Mesenchymal stem cell (in vitro differentiated cells and primary cell): ENCODE data around the gene PHF19.
A peak's percentile ranks its signal among the peaks of the same experiment; 100 is the strongest.

Source experiments
- DNase-seq: peaks from one replicate; pipeline ENCODE4 v3.0.0-alpha.2; 2013
- H2AFZ ChIP-seq: one replicate; pipeline ENCODE4 v1.6.1; 2013; ENCODE audit warnings: low read depth, mild to moderate bottlenecking, control low read depth, inconsistent platforms, low read length, moderate library complexity
- H2AK5ac ChIP-seq: 2 replicates; pipeline ENCODE4 v1.6.1; 2013; ENCODE audit warnings: low read length, moderate library complexity, mild to moderate bottlenecking, inconsistent platforms; ENCODE audit not compliant: severe bottlenecking
- H2BK120ac ChIP-seq: one replicate; pipeline ENCODE4 v1.6.1; 2013; ENCODE audit warnings: low read depth, mild to moderate bottlenecking, inconsistent platforms, low read length, moderate library complexity
- H2BK12ac ChIP-seq, 2 experiments: one replicate each; pipeline ENCODE4 v1.6.1; 2013; ENCODE audit warnings: inconsistent platforms in 2 of 2, low read length in 2 of 2, mild to moderate bottlenecking in 2 of 2, moderate library complexity in 2 of 2, control low read depth in 1 of 2
- H2BK15ac ChIP-seq: one replicate; pipeline ENCODE4 v1.6.1; 2013; ENCODE audit warnings: mild to moderate bottlenecking, low read depth, inconsistent platforms; ENCODE audit not compliant: poor library complexity, severe bottlenecking
- H2BK5ac ChIP-seq: 2 replicates; pipeline ENCODE4 v1.6.1; 2013; ENCODE audit warnings: low read depth, mild to moderate bottlenecking, low read length, control low read depth, inconsistent platforms; ENCODE audit not compliant: poor library complexity, severe bottlenecking
- H3K14ac ChIP-seq, 2 experiments: one replicate each; pipeline ENCODE4 v1.6.1; 2013; ENCODE audit warnings: inconsistent platforms in 2 of 2, low read length in 2 of 2, control low read depth in 1 of 2, mild to moderate bottlenecking in 1 of 2, moderate library complexity in 1 of 2
- H3K18ac ChIP-seq, 2 experiments: one replicate each; pipeline ENCODE4 v1.6.1; 2013; ENCODE audit warnings: inconsistent platforms in 2 of 2, low read length in 2 of 2, control low read depth in 1 of 2, low read depth in 1 of 2, mild to moderate bottlenecking in 1 of 2
- H3K23ac ChIP-seq, 2 experiments: one replicate each; pipeline ENCODE4 v1.6.1; 2013; ENCODE audit warnings: inconsistent platforms in 2 of 2, low read length in 2 of 2, mild to moderate bottlenecking in 2 of 2, moderate library complexity in 2 of 2, control low read depth in 1 of 2
- H3K27ac ChIP-seq: 2 replicates; pipeline ENCODE4 v1.5.1; 2013; ENCODE audit warnings: mild to moderate bottlenecking, moderate library complexity, low read length, control low read depth, inconsistent platforms; ENCODE audit not compliant: poor library complexity, severe bottlenecking
- H3K27me3 ChIP-seq, 2 experiments: 2 replicates each; pipeline versions ENCODE4 v1.6.1 to v1.7.0; 2013; ENCODE audit warnings: low read length in 2 of 2, mild to moderate bottlenecking in 2 of 2, moderate library complexity in 2 of 2, control low read depth in 1 of 2, inconsistent platforms in 1 of 2; ENCODE audit not compliant: control insufficient read depth in 1 of 2, insufficient read depth in 1 of 2
- H3K36me3 ChIP-seq, 2 experiments: 2 replicates each; pipeline versions ENCODE4 v1.6.1 to v1.7.0; 2013; ENCODE audit warnings: low read length in 2 of 2, control low read depth in 1 of 2, inconsistent platforms in 1 of 2, low read depth in 1 of 2, mild to moderate bottlenecking in 1 of 2; ENCODE audit not compliant: insufficient read depth in 2 of 2, control insufficient read depth in 1 of 2
- H3K4ac ChIP-seq, 2 experiments: one replicate each; pipeline ENCODE4 v1.6.1; 2013; ENCODE audit warnings: inconsistent platforms in 2 of 2, low read length in 2 of 2, mild to moderate bottlenecking in 2 of 2, moderate library complexity in 2 of 2, control low read depth in 1 of 2, low read depth in 1 of 2
- H3K4me1 ChIP-seq: 2 replicates; pipeline ENCODE4 v1.6.1; 2013; ENCODE audit warnings: low read depth, low read length, control low read depth; ENCODE audit not compliant: control insufficient read depth, insufficient read depth
- H3K4me2 ChIP-seq: 2 replicates; pipeline ENCODE4 v1.6.1; 2013; ENCODE audit warnings: low read length, mild to moderate bottlenecking, inconsistent platforms; ENCODE audit not compliant: poor library complexity, severe bottlenecking
- H3K4me3 ChIP-seq, 2 experiments: 2 replicates each; pipeline versions ENCODE4 v1.5.1 to v1.7.0; 2013; ENCODE audit warnings: low read length in 2 of 2, mild to moderate bottlenecking in 2 of 2, control low read depth in 1 of 2, low read depth in 1 of 2; ENCODE audit not compliant: insufficient read depth in 1 of 2
- H3K79me1 ChIP-seq: replicated peaks from 2 replicates; pipeline ENCODE4 v1.6.1; 2013; ENCODE audit warnings: mild to moderate bottlenecking, control low read depth, low read length, inconsistent platforms; ENCODE audit not compliant: poor library complexity, severe bottlenecking
- H3K9ac ChIP-seq: 2 replicates; pipeline ENCODE4 v1.7.0; 2013; ENCODE audit warnings: mild to moderate bottlenecking, low read length, moderate library complexity
- H3K9me3 ChIP-seq: 2 replicates; pipeline ENCODE4 v1.7.0; 2013; ENCODE audit warnings: mild to moderate bottlenecking, low read length; ENCODE audit not compliant: control insufficient read depth
- H4K8ac ChIP-seq: one replicate; pipeline ENCODE4 v1.6.1; 2013; ENCODE audit warnings: inconsistent platforms, mild to moderate bottlenecking, low read length, moderate library complexity
- H4K91ac ChIP-seq: one replicate; pipeline ENCODE4 v1.6.1; 2013; ENCODE audit warnings: mild to moderate bottlenecking, low read length, inconsistent platforms
- WGBS: methylation state at CpG from one replicate; pipeline ENCODE4 v1.1.7; 2013; ENCODE audit warnings: mixed read lengths; 5-methylcytosine and 5-hydroxymethylcytosine counted together

Gene PHF19

GRCh38 chr9:120909904-120910303, 32.9 kb upstream of the PHF19 start:
- H4K91ac ChIP-seq, result no peak overlapping the region
- H3K4me3 ChIP-seq, result no peak overlapping the region
- H3K4ac ChIP-seq, result no peak overlapping the region
- no peak overlapping the region for H3K9ac ChIP-seq
- WGBS, result 55% methylated on average over 5 of the region's 5 CpGs
- H3K9me3 ChIP-seq, result no peaks in the 10 kb centered on the region
- peak overlapping the region in 1 of 2 experiments; percentile 26 for H3K14ac ChIP-seq
- H3K4me2 ChIP-seq, result no peak overlapping the region
- H2BK12ac ChIP-seq, result no peak overlapping the region
- no peak overlapping the region for H3K23ac ChIP-seq
- H2BK120ac ChIP-seq, result no peak overlapping the region
- H2BK5ac ChIP-seq, result no peak overlapping the region
- peaks cover 9 to 29% of the 10 kb centered on the region in 2 experiments for H3K36me3 ChIP-seq
- H2AK5ac ChIP-seq, result no peak overlapping the region
- H4K8ac ChIP-seq, result peak overlapping the region; percentile 31
- H3K18ac ChIP-seq, result no peak overlapping the region
- peaks cover 8% of the 10 kb centered on the region for H3K4me1 ChIP-seq
- no peaks in the 10 kb centered on the region for H3K27me3 ChIP-seq
- no peak overlapping the region for H2BK15ac ChIP-seq
- no peak overlapping the region for H2AFZ ChIP-seq
- no peak overlapping the region for H3K27ac ChIP-seq
- no peak for DNase-seq
- H3K79me1 ChIP-seq, result no peaks in the 10 kb centered on the region

GRCh38 chr9:120905315-120906164, 28.6 kb upstream of the PHF19 start:
- Histone ChIP-seq H3K9ac (no peak overlapping the region), H3K27me3 (peaks cover 0 to 20% of the 10 kb centered on the region in 2 experiments), H3K4ac (no peak overlapping the region), H2BK120ac (no peak overlapping the region), H3K4me1 (peaks cover 8% of the 10 kb centered on the region), H3K9me3 (no peaks in the 10 kb centered on the region), H4K91ac (no peak overlapping the region), H3K4me3 (no peak overlapping the region), H2BK12ac (no peak overlapping the region), H3K14ac (no peak overlapping the region), H4K8ac (no peak overlapping the region), H3K23ac (no peak overlapping the region), H3K79me1 (no peaks in the 10 kb centered on the region), H3K36me3 (peaks cover 0 to 19% of the 10 kb centered on the region in 2 experiments), H3K27ac (no peak overlapping the region), H3K18ac (no peak overlapping the region), H3K4me2 (peak overlapping the region; percentile 4), H2AFZ (no peak overlapping the region), H2AK5ac (no peak overlapping the region), H2BK15ac (no peak overlapping the region), H2BK5ac (no peak overlapping the region)
- no peak for DNase-seq
- 93% methylated on average over 11 of the region's 11 CpGs for WGBS

DNA sequence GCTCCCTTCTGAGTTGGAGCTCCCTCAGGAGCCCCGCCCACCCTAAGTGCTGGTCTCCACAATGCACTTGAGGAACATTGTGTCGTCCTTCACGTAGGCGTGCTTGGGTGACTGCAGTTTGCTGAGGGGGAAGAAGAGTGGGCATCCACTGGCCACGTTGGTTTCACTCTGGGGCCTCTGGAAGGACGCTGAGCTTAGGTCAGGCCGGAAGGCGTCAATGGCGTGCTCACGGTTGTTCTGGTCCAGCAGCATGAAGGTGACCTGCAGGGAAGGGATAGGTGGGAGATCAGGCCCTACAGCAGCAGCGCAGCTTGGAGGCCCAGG, 28.0 kb upstream of the PHF19 start:
- Histone ChIP-seq H3K4me2 (no peak overlapping the region), H3K4ac (no peak overlapping the region), H3K9ac (no peak overlapping the region), H2AFZ (no peak overlapping the region), H2BK120ac (no peak overlapping the region), H4K91ac (no peak overlapping the region), H3K9me3 (no peaks in the 10 kb centered on the region), H3K23ac (no peak overlapping the region), H3K27me3 (peaks cover 0 to 26% of the 10 kb centered on the region in 2 experiments), H2BK5ac (no peak overlapping the region), H2BK12ac (no peak overlapping the region), H4K8ac (no peak overlapping the region), H3K4me3 (no peak overlapping the region), H3K36me3 (peaks cover 0 to 19% of the 10 kb centered on the region in 2 experiments), H3K4me1 (peaks cover 5% of the 10 kb centered on the region), H3K14ac (no peak overlapping the region), H2BK15ac (no peak overlapping the region), H3K27ac (no peak overlapping the region), H3K18ac (no peak overlapping the region), H2AK5ac (no peak overlapping the region), H3K79me1 (no peaks in the 10 kb centered on the region)
- 86% methylated on average over 11 of the region's 11 CpGs for WGBS
- no peak for DNase-seq

DNA sequence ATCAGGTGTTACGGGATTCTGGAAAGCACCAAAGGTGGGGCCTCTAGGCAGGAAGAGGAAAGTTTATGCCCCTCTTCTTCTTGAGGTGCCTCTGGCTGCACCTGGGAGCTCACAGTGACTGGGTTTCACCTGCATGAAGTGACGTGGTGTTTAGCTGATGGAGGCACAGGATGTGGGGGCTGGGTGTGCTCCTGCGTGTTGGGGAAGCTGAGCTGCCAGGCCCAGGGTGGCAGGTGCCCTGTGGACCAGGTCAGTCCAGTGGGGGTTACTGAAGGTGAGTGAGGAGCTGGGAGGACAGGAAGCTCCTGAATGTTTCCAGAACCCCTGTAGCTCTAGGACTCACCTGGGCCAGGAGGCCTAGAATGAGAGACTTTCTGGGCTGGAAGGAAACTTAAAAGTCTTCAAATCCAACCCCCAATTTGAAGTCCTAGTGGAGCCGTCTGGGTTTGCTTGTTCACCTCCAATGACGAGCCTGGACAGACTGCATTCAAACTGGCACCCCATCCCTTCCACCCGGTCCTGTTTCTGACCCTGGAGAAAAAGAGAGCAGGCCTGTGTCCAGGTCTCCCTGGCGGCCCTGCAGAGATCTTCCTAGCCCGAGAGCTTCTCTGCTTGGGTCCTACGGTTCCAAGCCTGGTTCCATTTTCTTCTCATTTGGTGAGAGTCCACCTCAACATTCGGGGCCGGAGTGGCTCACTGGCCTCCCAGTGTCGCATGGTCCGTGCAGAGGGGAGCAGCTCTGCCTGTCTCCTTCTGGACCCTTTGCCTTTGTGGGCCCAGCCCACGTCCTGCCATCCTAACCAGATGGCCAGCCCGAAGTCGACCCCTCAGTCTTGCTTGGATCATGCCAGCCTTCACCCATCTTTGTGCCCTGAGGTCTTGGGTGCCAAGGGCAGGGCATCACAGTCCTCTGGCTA, 27.3 kb upstream of the PHF19 start:
- Histone ChIP-seq H3K36me3 (peaks cover 0 to 18% of the 10 kb centered on the region in 2 experiments), H3K4ac (no peak overlapping the region), H3K27me3 (peaks cover 0 to 32% of the 10 kb centered on the region in 2 experiments), H2AFZ (no peak overlapping the region), H3K9me3 (no peaks in the 10 kb centered on the region), H2BK12ac (no peak overlapping the region), H3K4me2 (no peak overlapping the region), H4K91ac (no peak overlapping the region), H2BK5ac (no peak overlapping the region), H3K9ac (no peak overlapping the region), H3K4me1 (no peaks in the 10 kb centered on the region), H3K23ac (no peak overlapping the region), H2BK15ac (no peak overlapping the region), H3K18ac (no peak overlapping the region), H3K4me3 (no peak overlapping the region), H3K27ac (no peak overlapping the region), H4K8ac (no peak overlapping the region), H3K79me1 (no peaks in the 10 kb centered on the region), H3K14ac (no peak overlapping the region), H2BK120ac (no peak overlapping the region), H2AK5ac (no peak overlapping the region)
- 93% methylated on average over 16 of the region's 16 CpGs for WGBS
- DNase-seq, result no peak
